HS-5 (cell line): ENCODE results near the gene CNGA3.
"Not testable (repeated sequence)": the region's sequence is repeated elsewhere in the genome, so short reads cannot be mapped to it uniquely, and the experiment has no call there.

Source experiments
- DNase-seq: peaks from one replicate; pipeline ENCODE4 v3.0.0-alpha.2; 2012; ENCODE audit warnings: low read depth

CNGA3 gene

GRCh38 chr2:98403878-98404277 is 57.6 kb downstream of the CNGA3 start:
- DNase-seq: no peak

GRCh38 chr2:98404556-98405250 is 58.4 kb downstream of the CNGA3 start:
- DNase-seq: no peak

- no peak for DNase-seq
Observed at GRCh38 chr2:98405301-98405700, 59.0 kb downstream of the CNGA3 start.

GRCh38 chr2:98408155-98408554 is 61.9 kb downstream of the CNGA3 start:
- no peak for DNase-seq

GRCh38 chr2:98412751-98413458 is 66.6 kb downstream of the CNGA3 start:
- peak; percentile 92 for DNase-seq

GRCh38 chr2:98414246-98414645 is 68.0 kb downstream of the CNGA3 start:
- DNase-seq: not testable (repeated sequence)

GRCh38 chr2:98415719-98416248 is 69.5 kb downstream of the CNGA3 start:
- DNase-seq: not testable (repeated sequence)

GRCh38 chr2:98416383-98417159 is 70.3 kb downstream of the CNGA3 start:
- peak; percentile 32 for DNase-seq

GRCh38 chr2:98419544-98419943 is 73.3 kb downstream of the CNGA3 start:
- no peak for DNase-seq

- DNase-seq: no peak
Observed at GRCh38 chr2:98419977-98420725, 73.9 kb downstream of the CNGA3 start.

GRCh38 chr2:98422449-98422848 is 76.2 kb downstream of the CNGA3 start:
- DNase-seq: no peak

- DNase-seq: no peak
Observed at GRCh38 chr2:98426771-98427170, 80.5 kb downstream of the CNGA3 start.

- DNase-seq: no peak
Observed at GRCh38 chr2:98432145-98432544, 85.9 kb downstream of the CNGA3 start.

GRCh38 chr2:98433363-98433964 is 87.2 kb downstream of the CNGA3 start:
- no peak for DNase-seq

GRCh38 chr2:98434492-98434891 is 88.2 kb downstream of the CNGA3 start:
- no peak for DNase-seq

- not testable (repeated sequence) for DNase-seq
Observed at GRCh38 chr2:98435670-98436069, 89.4 kb downstream of the CNGA3 start.

GRCh38 chr2:98436734-98437133 is 90.5 kb downstream of the CNGA3 start:
- no peak for DNase-seq

- DNase-seq: no peak
Observed at GRCh38 chr2:98438190-98439133, 92.2 kb downstream of the CNGA3 start.

- no peak for DNase-seq
Observed at GRCh38 chr2:98441706-98442450, 95.6 kb downstream of the CNGA3 start.

GRCh38 chr2:98442488-98442887 is 96.2 kb downstream of the CNGA3 start:
- DNase-seq: no peak
